A673 (cell line): ENCODE measurements around the gene ASPRV1.

Experiments
- EZH2 ChIP-seq: fragments of 200-600 bp; sonication (generic); IDR thresholded peaks from 2 replicates; pipeline ENCODE4 v1.6.1; 2017; ENCODE audit warnings: borderline replicate concordance, low read depth, mild to moderate bottlenecking, mixed read lengths, antibody characterized with exemption, low read length; ENCODE audit not compliant: poor library complexity, severe bottlenecking
- TF ChIP-seq, protein P1 (sequence below): fragments of 300-800, 200-600 bp; sonication (generic); conservative IDR thresholded peaks from 2 replicates; pipeline ENCODE4 v1.5.1; 2017; ENCODE audit warnings: low read depth, mild to moderate bottlenecking, antibody characterized with exemption, low read length, moderate library complexity, mixed read lengths

DNA sequence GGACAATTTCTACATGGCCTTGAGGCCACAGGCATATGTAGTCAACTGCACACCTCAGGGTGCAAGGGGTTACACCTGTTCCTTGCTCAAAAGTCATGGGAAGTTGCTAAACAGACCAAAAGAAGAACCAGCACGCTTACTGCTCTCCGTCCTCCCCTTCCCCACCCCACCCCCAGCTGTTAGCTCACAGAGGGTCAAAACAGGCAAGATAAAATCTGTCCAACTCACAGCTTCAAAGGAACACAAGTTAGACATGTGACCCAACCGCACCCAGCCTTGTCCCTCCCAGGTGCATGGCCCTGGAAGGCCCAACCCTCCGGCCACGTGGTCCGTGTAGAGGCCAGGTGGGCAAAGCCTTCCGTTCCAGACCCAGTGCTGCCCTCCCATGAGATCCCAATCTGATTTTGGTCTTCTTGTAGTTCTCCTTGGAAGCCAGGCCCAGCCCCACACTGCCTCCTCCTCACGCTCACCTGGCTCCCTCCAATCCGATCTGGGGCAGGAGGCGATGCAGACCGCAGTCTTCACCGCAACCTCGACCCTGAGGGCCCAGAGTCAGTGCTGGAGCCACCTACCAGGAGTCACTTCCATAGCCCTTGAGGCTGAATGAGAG lies 14.5 kb upstream of the ASPRV1 start:
- TF ChIP-seq, protein P1, sequence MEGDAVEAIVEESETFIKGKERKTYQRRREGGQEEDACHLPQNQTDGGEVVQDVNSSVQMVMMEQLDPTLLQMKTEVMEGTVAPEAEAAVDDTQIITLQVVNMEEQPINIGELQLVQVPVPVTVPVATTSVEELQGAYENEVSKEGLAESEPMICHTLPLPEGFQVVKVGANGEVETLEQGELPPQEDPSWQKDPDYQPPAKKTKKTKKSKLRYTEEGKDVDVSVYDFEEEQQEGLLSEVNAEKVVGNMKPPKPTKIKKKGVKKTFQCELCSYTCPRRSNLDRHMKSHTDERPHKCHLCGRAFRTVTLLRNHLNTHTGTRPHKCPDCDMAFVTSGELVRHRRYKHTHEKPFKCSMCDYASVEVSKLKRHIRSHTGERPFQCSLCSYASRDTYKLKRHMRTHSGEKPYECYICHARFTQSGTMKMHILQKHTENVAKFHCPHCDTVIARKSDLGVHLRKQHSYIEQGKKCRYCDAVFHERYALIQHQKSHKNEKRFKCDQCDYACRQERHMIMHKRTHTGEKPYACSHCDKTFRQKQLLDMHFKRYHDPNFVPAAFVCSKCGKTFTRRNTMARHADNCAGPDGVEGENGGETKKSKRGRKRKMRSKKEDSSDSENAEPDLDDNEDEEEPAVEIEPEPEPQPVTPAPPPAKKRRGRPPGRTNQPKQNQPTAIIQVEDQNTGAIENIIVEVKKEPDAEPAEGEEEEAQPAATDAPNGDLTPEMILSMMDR, result no peak
- no peak for TF ChIP-seq EZH2
